NCI-H2196 (cell line): ENCODE measurements around the gene ALKAL2.
A peak's percentile ranks its signal among the peaks of the same experiment; 100 is the strongest.

Source experiments
- DNase-seq: peaks from one replicate; lab custom pipeline; 2025; ENCODE audit not compliant: unreplicated experiment; lab: John Stamatoyannopoulos, UW

ALKAL2 gene

GRCh38 chr2:248724-249123 lies 39.2 kb downstream of the ALKAL2 start:
- DNase-seq, result no peak

DNA sequence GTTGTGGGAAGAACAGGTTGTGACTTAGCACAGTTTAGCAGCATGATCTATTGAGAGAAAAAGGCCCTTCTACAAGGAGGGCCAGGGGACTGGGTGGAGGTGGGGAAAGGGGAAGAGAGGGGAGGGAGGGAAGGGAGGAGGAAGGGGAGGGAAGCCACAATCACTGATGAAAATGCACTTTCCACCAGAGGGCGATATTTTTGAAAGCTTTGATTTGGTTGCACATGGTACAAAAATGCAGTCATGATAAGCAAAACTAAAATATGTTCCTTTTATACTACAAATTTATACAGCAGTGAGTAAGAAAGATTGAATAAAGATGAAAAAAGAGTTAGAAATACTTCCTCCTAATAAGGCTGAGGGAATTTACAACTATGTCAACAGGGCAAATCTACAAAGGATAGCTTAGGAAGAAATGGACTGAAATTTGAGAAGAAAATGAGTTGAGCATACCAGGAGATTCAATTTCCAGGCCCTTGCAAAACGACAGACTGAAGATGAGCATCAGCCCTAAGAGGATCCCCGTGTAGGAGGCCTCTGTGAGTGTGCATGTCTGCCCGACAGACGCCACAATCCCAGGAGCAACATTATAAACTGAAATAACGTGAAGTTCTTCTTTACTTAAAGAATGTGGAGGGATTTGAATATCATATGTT lies 41.3 kb downstream of the ALKAL2 start:
- peak; percentile 44 for DNase-seq

DNA sequence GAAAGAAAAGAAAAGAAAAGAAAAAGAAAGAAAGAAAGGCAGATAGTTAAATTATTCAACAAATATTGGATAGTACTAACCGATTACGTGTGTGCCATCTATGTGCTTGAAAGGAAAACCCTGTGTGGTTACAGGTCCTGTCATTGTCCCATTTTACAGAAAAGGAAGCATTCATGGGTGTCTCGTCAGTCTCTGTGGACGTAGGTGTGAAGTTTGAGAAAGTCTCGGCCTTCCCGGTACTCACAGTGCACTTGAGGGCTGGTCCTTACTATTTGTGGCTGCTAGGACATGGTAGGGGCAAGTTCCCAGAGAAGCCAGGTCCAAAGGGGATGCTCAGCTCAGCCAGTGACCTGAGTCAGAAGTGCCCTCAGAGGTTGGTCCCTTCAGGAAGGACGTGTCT lies 43.3 kb downstream of the ALKAL2 start:
- DNase-seq, result no peak

DNA sequence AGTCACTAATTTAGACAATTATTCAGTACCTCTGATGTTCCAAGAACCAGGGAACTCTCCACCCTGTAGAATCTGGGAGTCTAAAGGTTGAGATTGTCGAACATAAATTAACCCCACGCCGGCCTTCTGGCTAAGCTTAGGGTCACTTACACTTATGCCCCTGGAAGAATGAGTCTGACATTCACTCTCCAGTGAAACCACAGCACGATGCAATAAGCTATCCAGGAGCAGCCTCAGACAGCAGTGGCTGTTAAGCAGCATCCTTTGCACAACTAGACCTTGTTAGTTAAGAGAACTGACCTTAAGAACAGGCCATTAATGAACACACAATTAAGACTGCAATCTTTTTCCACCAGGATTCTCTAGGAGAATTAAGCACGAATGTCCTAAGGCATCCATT lies 49.0 kb downstream of the ALKAL2 start:
- DNase-seq, result no peak

DNA sequence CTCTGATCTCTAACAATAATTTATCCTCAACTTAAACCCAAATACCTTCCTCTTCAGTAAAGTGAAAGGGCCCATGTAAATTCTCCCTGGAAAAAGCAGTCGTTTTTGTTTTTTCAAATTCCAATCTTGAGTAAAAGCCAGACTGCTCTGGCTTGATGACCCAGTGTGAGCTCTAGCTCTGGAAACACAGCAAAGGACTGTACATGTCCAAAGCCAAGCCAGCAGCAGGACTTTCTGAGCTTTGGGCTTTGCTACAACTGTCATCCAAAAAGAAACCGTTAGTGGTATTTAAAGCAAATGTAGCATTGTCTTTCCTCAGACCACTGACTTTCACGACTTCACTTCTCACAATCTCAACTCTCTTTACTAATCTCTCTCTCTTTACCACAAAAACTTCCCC lies 49.5 kb downstream of the ALKAL2 start:
- DNase-seq, result no peak

DNA sequence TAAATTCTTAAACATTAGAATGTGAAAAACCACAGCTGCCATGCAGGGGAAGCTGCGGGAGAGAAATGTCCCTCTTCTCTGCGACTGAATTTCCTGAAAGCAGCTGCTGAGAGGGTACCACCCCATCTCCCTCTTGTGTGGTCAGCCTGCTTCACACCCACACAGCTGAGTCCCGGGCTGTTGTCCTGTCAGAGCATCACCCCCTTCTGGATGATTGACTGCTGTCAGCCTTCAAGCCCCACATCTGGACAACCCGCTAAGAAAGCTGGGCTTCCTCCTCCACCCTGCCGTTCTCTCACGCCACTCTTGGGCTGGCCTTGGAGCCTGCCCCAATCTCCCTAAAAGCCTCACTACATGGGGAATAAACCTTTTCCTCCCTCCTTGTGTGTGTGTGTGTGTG lies 50.0 kb downstream of the ALKAL2 start:
- DNase-seq, result no peak

- no peak for DNase-seq
These were observed 50.8 kb downstream of the ALKAL2 start for GRCh38 chr2:236993-237539.

DNA sequence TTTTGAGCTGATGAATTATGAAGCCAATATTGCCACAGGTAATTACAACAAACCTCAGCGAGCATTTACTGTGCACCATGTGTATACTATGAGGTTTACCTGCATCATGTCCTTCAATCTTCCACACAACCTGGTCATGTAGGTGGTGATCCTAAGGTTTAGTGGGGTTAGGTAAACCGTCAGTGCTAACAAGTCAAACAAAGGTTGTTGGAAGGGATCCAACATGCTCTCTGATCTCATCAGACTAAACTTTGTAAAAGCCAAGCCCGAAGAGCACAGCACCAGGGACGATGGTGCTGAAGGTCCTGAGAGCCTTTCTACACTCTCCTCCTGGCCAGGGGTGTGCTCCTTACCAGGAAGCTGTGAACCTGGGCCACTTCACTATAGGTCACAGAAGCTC lies 53.5 kb downstream of the ALKAL2 start:
- DNase-seq, result no peak

DNA sequence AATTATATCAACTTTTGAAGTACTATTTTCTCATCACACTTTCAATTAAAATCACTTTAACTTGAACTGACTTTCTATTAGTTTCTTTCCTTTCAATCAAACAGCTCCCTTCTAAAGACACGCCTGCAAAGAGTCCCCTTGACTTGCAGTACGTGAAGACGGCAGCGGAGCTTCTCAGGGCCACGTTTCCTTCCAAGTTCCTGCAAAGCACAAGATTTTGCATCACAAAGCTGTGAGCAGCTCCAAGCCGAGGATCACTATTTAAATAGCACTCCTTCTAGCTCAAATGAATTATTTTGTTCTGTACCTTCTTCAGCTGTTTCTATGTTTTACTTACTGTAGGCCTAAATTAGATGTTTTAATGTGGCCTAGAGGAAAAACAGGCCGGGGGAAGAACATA lies 54.9 kb downstream of the ALKAL2 start:
- DNase-seq, result no peak

GRCh38 chr2:231521-232185 lies 56.2 kb downstream of the ALKAL2 start:
- no peak for DNase-seq
